ENCODE measurements around the gene PLA2G1B. TPM values are rescaled to one million over a fixed set of nuclear protein-coding genes. Genes with fewer than 3 reads are reported as not detected.

PLA2G1B gene
- total RNA-seq, 1 experiment from 2014 or later: not detected

DNA sequence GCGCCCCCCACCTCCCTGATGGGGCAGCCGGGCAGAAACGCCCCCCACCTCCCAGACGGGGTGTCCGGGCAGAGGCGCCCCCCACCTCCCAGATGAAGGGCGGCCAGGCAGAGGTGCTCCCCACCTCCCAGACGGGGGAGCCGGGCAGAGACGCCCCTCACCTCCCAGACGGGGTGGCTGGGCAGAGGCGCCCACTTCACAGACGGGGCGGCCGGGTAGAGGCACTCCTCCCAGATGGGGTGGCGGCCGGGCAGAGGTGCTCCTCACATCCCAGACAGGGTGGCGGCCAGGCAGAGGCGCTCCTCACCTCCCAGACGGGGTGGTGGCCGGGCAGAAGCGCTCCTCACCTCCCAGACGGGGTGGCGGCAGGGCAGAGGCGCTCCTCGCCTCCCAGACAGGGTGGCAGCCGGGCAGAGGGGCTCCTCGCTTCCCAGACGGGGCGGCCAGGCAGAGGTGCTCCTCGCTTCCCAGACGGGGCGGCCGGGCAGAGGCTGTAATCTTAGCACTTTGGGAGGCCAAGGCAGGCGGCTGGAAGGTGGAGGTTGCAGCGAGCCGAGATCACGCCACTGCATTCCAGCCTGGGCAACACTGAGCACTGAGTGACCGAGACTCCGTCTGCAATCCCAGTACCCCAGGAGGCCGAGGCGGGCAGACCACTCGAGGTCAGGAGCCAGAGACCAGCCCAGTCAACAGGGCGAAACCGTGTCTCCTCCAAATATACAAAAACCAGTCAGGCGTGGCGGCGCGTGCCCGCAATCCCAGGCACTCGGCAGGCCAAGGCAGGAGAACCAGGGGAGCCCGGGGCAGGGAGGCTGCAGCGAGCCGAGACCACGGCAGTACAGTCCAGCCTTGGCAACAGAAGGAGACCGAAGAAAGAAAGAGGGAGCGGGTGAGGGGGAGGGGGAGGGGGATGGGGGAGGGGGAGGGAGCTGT, 49.2 kb downstream of the PLA2G1B start:
- no peak for DNase-seq (ENCODE audit: extremely low read depth, low read depth)

- no peak for DNase-seq (ENCODE audit: extremely low read depth, low read depth)
Observed at GRCh38 chr12:120276734-120277133, 50.8 kb downstream of the PLA2G1B start.

Small RNAs within 50 kb of the gene (small RNA-seq; reads per million reads assigned to genes)
- 1,038 to 3,030 reads per million in 2 experiments for gene RNU4-1
- 362 to 988 reads per million in 2 experiments for gene RNU4-2
- 0 reads per million in 2 experiments for gene RNU6-1088P

Other genes with a start within 250 kb of the PLA2G1B start
- 35.2 and 35.9 TPM in 2 replicates for gene RAB35, start 211.0 kb downstream of the PLA2G1B start, total RNA-seq (2014; rRNA removed; shearing (Covaris generic))
- 67.3 and 88.6 TPM in 2 replicates for gene GCN1, start 133.1 kb downstream of the PLA2G1B start, total RNA-seq (2014; rRNA removed; shearing (Covaris generic))
- gene RPLP0, start 126.7 kb downstream of the PLA2G1B start, total RNA-seq (2014; rRNA removed; shearing (Covaris generic)): 5,894 and 6,669 TPM in 2 replicates
- gene PXN, start 62.0 kb downstream of the PLA2G1B start, total RNA-seq (2014; rRNA removed; shearing (Covaris generic)): 40.1 and 46.9 TPM in 2 replicates
- gene RNU4-2, start 35.9 kb downstream of the PLA2G1B start, total RNA-seq (2014; rRNA removed; shearing (Covaris generic)): not detected in 2 replicates
- gene RNU4-1, start 34.5 kb downstream of the PLA2G1B start, total RNA-seq (2014; rRNA removed; shearing (Covaris generic)): under 0.01 TPM in 1 of 2 replicates, not detected in the other
- 0.97 and 1.7 TPM in 2 replicates for gene SIRT4, start 25.5 kb downstream of the PLA2G1B start, total RNA-seq (2014; rRNA removed; shearing (Covaris generic))
- 0.17 TPM in 2 replicates for gene MSI1, start 41.4 kb upstream of the PLA2G1B start, total RNA-seq (2014; rRNA removed; shearing (Covaris generic))
- gene COX6A1, start 110.3 kb upstream of the PLA2G1B start, total RNA-seq (2014; rRNA removed; shearing (Covaris generic)): 847 and 1,113 TPM in 2 replicates
- 88.1 and 91.3 TPM in 2 replicates for gene TRIAP1, start 118.6 kb upstream of the PLA2G1B start, total RNA-seq (2014; rRNA removed; shearing (Covaris generic))
- 32.8 and 35.6 TPM in 2 replicates for gene GATC, start 118.7 kb upstream of the PLA2G1B start, total RNA-seq (2014; rRNA removed; shearing (Covaris generic))
- 126 and 146 TPM in 2 replicates for gene SRSF9, start 142.0 kb upstream of the PLA2G1B start, total RNA-seq (2014; rRNA removed; shearing (Covaris generic))
- 205 and 250 TPM in 2 replicates for gene DYNLL1, start 168.3 kb upstream of the PLA2G1B start, total RNA-seq (2014; rRNA removed; shearing (Covaris generic))
- 47.5 and 55.1 TPM in 2 replicates for gene COQ5, start 201.4 kb upstream of the PLA2G1B start, total RNA-seq (2014; rRNA removed; shearing (Covaris generic))
- gene RNF10, start 206.6 kb upstream of the PLA2G1B start, total RNA-seq (2014; rRNA removed; shearing (Covaris generic)): 90.8 and 94.5 TPM in 2 replicates

All from NCI-H460 (cell line).